Keratinocyte (primary cell): ENCODE measurements around the gene SPTBN4.

Experiments
- EZH2 ChIP-seq: IDR thresholded peaks from one replicate; pipeline ENCODE4 v1.6.1; 2012; ENCODE audit warnings: inconsistent platforms, mild to moderate bottlenecking, low read length, moderate library complexity
- TF ChIP-seq, protein P1 (sequence below), 3 experiments: IDR thresholded peaks in 1 of 3; conservative IDR thresholded peaks in 1 of 3; optimal IDR thresholded peaks in 1 of 3; 2 replicates in 2 of 3; 3 replicates in 1 of 3; pipeline versions ENCODE3 to v1.5.1; 2011; ENCODE audit warnings: low read length in 3 of 3, mild to moderate bottlenecking in 3 of 3, moderate library complexity in 2 of 3, control low read depth in 1 of 3, inconsistent platforms in 1 of 3; ENCODE audit not compliant: insufficient read depth in 2 of 3; ENCODE audit errors: extremely low read depth in 1 of 3

DNA sequence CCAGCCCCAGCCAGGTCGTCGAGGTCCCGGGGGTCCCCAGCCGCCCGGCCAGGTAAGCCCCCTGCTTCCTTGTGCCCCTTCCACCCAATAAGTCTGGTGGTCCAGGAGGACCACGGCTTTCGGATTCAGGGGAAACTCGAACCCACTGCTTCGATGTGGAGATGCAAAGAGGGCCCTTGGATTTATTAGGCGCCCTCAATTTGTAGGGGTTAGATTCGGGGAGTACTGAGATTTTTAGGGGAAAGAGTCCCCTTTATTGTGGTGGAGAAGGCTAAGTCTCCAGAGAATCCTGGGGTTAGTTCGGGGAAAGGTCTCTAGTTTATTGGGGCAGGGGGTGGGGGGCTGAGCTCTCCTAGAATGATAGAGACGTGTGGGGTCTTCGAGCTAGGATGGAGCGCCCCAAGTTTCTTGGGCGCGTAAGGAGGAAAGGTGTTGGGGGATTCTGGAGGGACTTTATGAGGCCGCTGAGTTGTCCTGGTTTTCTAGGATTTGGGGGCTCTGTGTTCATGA, 130.6 kb downstream of the SPTBN4 start:
- TF ChIP-seq, protein P1, sequence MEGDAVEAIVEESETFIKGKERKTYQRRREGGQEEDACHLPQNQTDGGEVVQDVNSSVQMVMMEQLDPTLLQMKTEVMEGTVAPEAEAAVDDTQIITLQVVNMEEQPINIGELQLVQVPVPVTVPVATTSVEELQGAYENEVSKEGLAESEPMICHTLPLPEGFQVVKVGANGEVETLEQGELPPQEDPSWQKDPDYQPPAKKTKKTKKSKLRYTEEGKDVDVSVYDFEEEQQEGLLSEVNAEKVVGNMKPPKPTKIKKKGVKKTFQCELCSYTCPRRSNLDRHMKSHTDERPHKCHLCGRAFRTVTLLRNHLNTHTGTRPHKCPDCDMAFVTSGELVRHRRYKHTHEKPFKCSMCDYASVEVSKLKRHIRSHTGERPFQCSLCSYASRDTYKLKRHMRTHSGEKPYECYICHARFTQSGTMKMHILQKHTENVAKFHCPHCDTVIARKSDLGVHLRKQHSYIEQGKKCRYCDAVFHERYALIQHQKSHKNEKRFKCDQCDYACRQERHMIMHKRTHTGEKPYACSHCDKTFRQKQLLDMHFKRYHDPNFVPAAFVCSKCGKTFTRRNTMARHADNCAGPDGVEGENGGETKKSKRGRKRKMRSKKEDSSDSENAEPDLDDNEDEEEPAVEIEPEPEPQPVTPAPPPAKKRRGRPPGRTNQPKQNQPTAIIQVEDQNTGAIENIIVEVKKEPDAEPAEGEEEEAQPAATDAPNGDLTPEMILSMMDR (optimal IDR thresholded peaks at IDR 0.05 in 1 of 3, IDR thresholded peaks at IDR 0.05 in 1 of 3, conservative IDR thresholded peaks at IDR 0.05 in 1 of 3; ENCODE audit: extremely low read depth in 1 of 3, insufficient read depth in 2 of 3, low read length in 3 of 3) = no peak
- peak; percentile 34 for TF ChIP-seq EZH2
